H9 (cell line): ENCODE measurements around the gene AIFM2. TPM values are rescaled to one million over a fixed set of nuclear protein-coding genes. Genes with fewer than 3 reads are reported as not detected.
A peak's percentile ranks its signal among the peaks of the same experiment; 100 is the strongest.

Experiments used
- DNase-seq: peaks from one replicate; pipeline ENCODE4 v3.0.0-alpha.2; 2017
- H2AFZ ChIP-seq: one replicate; pipeline ENCODE4 v1.6.1; 2013; ENCODE audit warnings: mild to moderate bottlenecking, low read length, control low read depth, moderate library complexity
- H2AK5ac ChIP-seq: 2 replicates; pipeline ENCODE4 v1.6.1; 2013; ENCODE audit warnings: low read length, control low read depth, mixed read lengths; ENCODE audit not compliant: insufficient read length
- H2BK120ac ChIP-seq: one replicate; pipeline ENCODE4 v1.6.1; 2013; ENCODE audit warnings: low read depth, mild to moderate bottlenecking, low read length, control low read depth, inconsistent platforms; ENCODE audit not compliant: poor library complexity, severe bottlenecking
- H2BK12ac ChIP-seq: 2 replicates; pipeline ENCODE4 v1.6.1; 2013; ENCODE audit warnings: low read length, control low read depth, mixed read lengths, low read depth; ENCODE audit not compliant: insufficient read length
- H2BK15ac ChIP-seq: 2 replicates; pipeline ENCODE4 v1.6.1; 2013; ENCODE audit warnings: low read depth, low read length, control low read depth
- H2BK20ac ChIP-seq: one replicate; pipeline ENCODE4 v1.6.1; 2013; ENCODE audit warnings: low read depth, mild to moderate bottlenecking, low read length, control low read depth, inconsistent platforms; ENCODE audit not compliant: poor library complexity, severe bottlenecking
- H2BK5ac ChIP-seq: 2 replicates; pipeline ENCODE4 v1.6.1; 2013; ENCODE audit warnings: low read length, control low read depth, mixed read lengths; ENCODE audit not compliant: insufficient read length
- H3K14ac ChIP-seq: 2 replicates; pipeline ENCODE4 v1.6.1; 2013; ENCODE audit warnings: low read length, control low read depth; ENCODE audit not compliant: insufficient read depth
- H3K18ac ChIP-seq: 2 replicates; pipeline ENCODE4 v1.6.1; 2013; ENCODE audit warnings: low read depth, mild to moderate bottlenecking, mixed read lengths, low read length, control low read depth; ENCODE audit not compliant: insufficient read length
- H3K23ac ChIP-seq: 2 replicates; pipeline ENCODE4 v1.6.1; 2013; ENCODE audit warnings: low read length, control low read depth, mixed read lengths, low read depth; ENCODE audit not compliant: insufficient read length
- H3K23me2 ChIP-seq: 2 replicates; pipeline ENCODE4 v1.6.1; 2013; ENCODE audit warnings: low read depth, mild to moderate bottlenecking, mixed read lengths, low read length, control low read depth; ENCODE audit not compliant: insufficient read length, poor library complexity, severe bottlenecking
- H3K27ac ChIP-seq: 2 replicates; pipeline ENCODE4 v1.5.1; 2013; ENCODE audit warnings: low read length, control low read depth, mixed read lengths, low read depth; ENCODE audit not compliant: insufficient read length
- H3K27me3 ChIP-seq: 2 replicates; pipeline ENCODE4 v1.6.1; 2013; ENCODE audit warnings: low read length, control low read depth, inconsistent platforms; ENCODE audit not compliant: insufficient read depth
- H3K4ac ChIP-seq: 2 replicates; pipeline ENCODE4 v1.6.1; 2013; ENCODE audit warnings: low read depth, mild to moderate bottlenecking, control low read depth, inconsistent platforms, low read length, moderate library complexity
- H3K4me1 ChIP-seq: 2 replicates; pipeline ENCODE4 v1.6.1; 2013; ENCODE audit warnings: low read length, control low read depth, inconsistent platforms; ENCODE audit not compliant: insufficient read depth
- H3K4me2 ChIP-seq: 2 replicates; pipeline ENCODE4 v1.6.1; 2013; ENCODE audit warnings: low read length, control low read depth, mixed read lengths; ENCODE audit not compliant: insufficient read length, insufficient read depth
- H3K56ac ChIP-seq: 2 replicates; pipeline ENCODE4 v1.6.1; 2013; ENCODE audit warnings: low read depth, mild to moderate bottlenecking, mixed read lengths, low read length, control low read depth; ENCODE audit not compliant: insufficient read length
- H3K79me1 ChIP-seq: 2 replicates; pipeline ENCODE4 v1.6.1; 2013; ENCODE audit warnings: low read depth, mild to moderate bottlenecking, moderate library complexity, low read length, control low read depth, inconsistent platforms; ENCODE audit not compliant: insufficient read depth, poor library complexity, severe bottlenecking
- H3K79me2 ChIP-seq: 2 replicates; pipeline ENCODE4 v1.6.1; 2013; ENCODE audit warnings: low read length, control low read depth, inconsistent platforms; ENCODE audit not compliant: insufficient read depth
- H3K9ac ChIP-seq: 2 replicates; pipeline ENCODE4 v1.6.1; 2013; ENCODE audit warnings: low read length, control low read depth, mixed read lengths; ENCODE audit not compliant: insufficient read length; ENCODE audit errors: extremely low read depth
- H3K9me3 ChIP-seq: one replicate; pipeline ENCODE4 v1.6.1; 2013; ENCODE audit warnings: low read depth, low read length, inconsistent platforms; ENCODE audit not compliant: control insufficient read depth
- H3T11ph ChIP-seq: one replicate; pipeline ENCODE4 v1.6.1; 2013; ENCODE audit warnings: mild to moderate bottlenecking, low read length, control low read depth, inconsistent platforms
- H4K20me1 ChIP-seq: one replicate; pipeline ENCODE4 v1.6.1; 2013; ENCODE audit not compliant: control insufficient read depth, insufficient read length, insufficient read depth
- H4K5ac ChIP-seq: 2 replicates; pipeline ENCODE4 v1.6.1; 2013; ENCODE audit warnings: low read depth, mild to moderate bottlenecking, mixed read lengths, low read length, control low read depth; ENCODE audit not compliant: insufficient read length
- H4K8ac ChIP-seq: replicated peaks from 2 replicates; pipeline ENCODE4 v1.6.1; 2013; ENCODE audit warnings: low read length, control low read depth, mixed read lengths, low read depth; ENCODE audit not compliant: insufficient read length
- H4K91ac ChIP-seq: 2 replicates; pipeline ENCODE4 v1.6.1; 2013; ENCODE audit warnings: low read depth, mild to moderate bottlenecking, moderate library complexity, mixed read lengths, low read length, control low read depth; ENCODE audit not compliant: insufficient read length
- H3K27ac Mint-ChIP-seq, 3 experiments: 2 replicates in 2 of 3; 3 replicates in 1 of 3; pipeline ENCODE4 v1.8.0; 2020 to 2021; ENCODE audit warnings: mixed read lengths in 3 of 3, mild to moderate bottlenecking in 1 of 3, moderate library complexity in 1 of 3
- H3K27me3 Mint-ChIP-seq: 2 replicates; pipeline ENCODE4 v1.8.0; 2021; ENCODE audit warnings: low read depth, mild to moderate bottlenecking, moderate library complexity, mixed read lengths
- H3K36me3 Mint-ChIP-seq, 3 experiments: 2 replicates in 2 of 3; 3 replicates in 1 of 3; pipeline ENCODE4 v1.8.0; 2020 to 2021; ENCODE audit warnings: low read depth in 3 of 3, mixed read lengths in 3 of 3; ENCODE audit not compliant: insufficient read depth in 1 of 3
- H3K4me1 Mint-ChIP-seq, 2 experiments: 2 replicates each; pipeline ENCODE4 v1.8.0; 2020; ENCODE audit warnings: mixed read lengths in 2 of 2
- H3K4me3 Mint-ChIP-seq, 2 experiments: 2 replicates in 1 of 2; 3 replicates in 1 of 2; pipeline ENCODE4 v1.8.0; 2020 to 2021; ENCODE audit warnings: mild to moderate bottlenecking in 2 of 2, mixed read lengths in 2 of 2, moderate library complexity in 1 of 2
- H3K9me3 Mint-ChIP-seq, 2 experiments: 2 replicates in 1 of 2; 3 replicates in 1 of 2; pipeline ENCODE4 v1.8.0; 2020; ENCODE audit warnings: mild to moderate bottlenecking in 2 of 2, mixed read lengths in 2 of 2, moderate library complexity in 1 of 2
- CTCF ChIP-seq: fragments of 200-600 bp; sonication (generic); conservative IDR thresholded peaks from 3 replicates; pipeline ENCODE4 v1.8.0; 2021; ENCODE audit warnings: antibody characterized with exemption, mild to moderate bottlenecking
- WGBS: extraction: QIAGEN DNeasy Blood & Tissue Kit; methylation state at CpG from one replicate; pipeline ENCODE4 v1.1.7; 2013; ENCODE audit warnings: missing lambda C conversion rate, low lambda C conversion rate, mixed read lengths; ENCODE audit not compliant: insufficient read length; ENCODE audit errors: extremely low coverage; 5-methylcytosine and 5-hydroxymethylcytosine counted together
- total RNA-seq: library from RNA; stranded (reverse); gene quantifications from 2 replicates; pipeline ENCODE4 v1.2.1, GENCODE V29; 2021

AIFM2 gene
- total RNA-seq, 1 experiment from 2014 or later, result 5.3 TPM

GRCh38 chr10:70139151-70139996 lies 6.7 kb upstream of the AIFM2 start:
- no peak overlapping the region for H2BK120ac ChIP-seq
- no peak overlapping the region for H3K56ac ChIP-seq
- no peak overlapping the region for H4K5ac ChIP-seq
- Mint-ChIP-seq H3K9me3 (no peaks in the 10 kb centered on the region), H3K4me3 (no peak overlapping the region), H3K36me3 (peaks cover 0 to 2% (median 0%) of the 10 kb centered on the region in 3 experiments; a peak in 3 of 7 replicates), H3K4me1 (peaks cover 8 to 9% of the 10 kb centered on the region in 2 experiments; a peak in 3 of 4 replicates), H3K27ac (no peak overlapping the region; a peak in 2 of 7 replicates), H3K27me3 (peaks cover 3% of the 10 kb centered on the region)
- no peak overlapping the region for H3K23ac ChIP-seq
- no peaks in the 10 kb centered on the region for H3K23me2 ChIP-seq
- H3K27ac ChIP-seq, result no peak overlapping the region
- H2BK5ac ChIP-seq, result no peak overlapping the region
- no peaks in the 10 kb centered on the region for H4K20me1 ChIP-seq
- no peaks in the 10 kb centered on the region for H3K79me1 ChIP-seq
- no peak overlapping the region for H3T11ph ChIP-seq
- H3K4me2 ChIP-seq, result no peak overlapping the region
- H3K18ac ChIP-seq, result no peak overlapping the region
- H3K4ac ChIP-seq, result no peak overlapping the region
- H4K91ac ChIP-seq, result no peak overlapping the region
- no peak overlapping the region for H2BK12ac ChIP-seq
- H2AFZ ChIP-seq, result no peak overlapping the region
- peak; percentile 42; the same call in 2 of the 3 replicates for TF ChIP-seq CTCF
- H3K9me3 ChIP-seq, result no peaks in the 10 kb centered on the region
- H2AK5ac ChIP-seq, result no peak overlapping the region
- no peak overlapping the region for H2BK15ac ChIP-seq
- WGBS, result no CpG with 5 or more reads among the region's 11 CpGs
- no peaks in the 10 kb centered on the region for H3K27me3 ChIP-seq
- no peaks in the 10 kb centered on the region for H3K4me1 ChIP-seq
- no peak overlapping the region for H4K8ac ChIP-seq
- no peak for DNase-seq
- no peaks in the 10 kb centered on the region for H3K79me2 ChIP-seq
- no peak overlapping the region for H3K14ac ChIP-seq
- H2BK20ac ChIP-seq, result no peak overlapping the region
- no peak overlapping the region for H3K9ac ChIP-seq
